H1 (cell line): ENCODE data around the gene GULP1. TPM values are rescaled to one million over a fixed set of nuclear protein-coding genes. Genes with fewer than 3 reads are reported as not detected.

Source experiments
- ASH2L ChIP-seq: fragments of 200-600, 300-600 bp; sonication (generic); IDR thresholded peaks from one replicate; pipeline ENCODE4 v1.7.1; 2017; ENCODE audit warnings: low read length
- FOSL1 ChIP-seq: IDR thresholded peaks from 2 replicates; pipeline ENCODE4 v1.6.1; 2011; ENCODE audit warnings: mild to moderate bottlenecking, low read depth, low read length, moderate library complexity; ENCODE audit not compliant: insufficient read depth
- POLR2AphosphoS5 ChIP-seq: IDR thresholded peaks from 2 replicates; pipeline ENCODE4 v1.6.1; 2011; ENCODE audit warnings: low read depth, low read length
- POU5F1 ChIP-seq: IDR thresholded peaks from 2 replicates; pipeline ENCODE4 v1.6.1; 2011; ENCODE audit warnings: low read depth, mild to moderate bottlenecking, low read length, moderate library complexity
- RAD21 ChIP-seq, 2 experiments: IDR thresholded peaks in 1 of 2; conservative IDR thresholded peaks in 1 of 2; 2 replicates each; pipeline ENCODE4 v1.6.1; 2011; ENCODE audit warnings: low read depth in 2 of 2, low read length in 2 of 2, improper control_type of control experiment in 1 of 2, inconsistent platforms in 1 of 2, mild to moderate bottlenecking in 1 of 2, moderate library complexity in 1 of 2
- YY1 ChIP-seq: IDR thresholded peaks from 2 replicates; pipeline ENCODE4 v1.6.1; 2011; ENCODE audit warnings: low read depth, mild to moderate bottlenecking, low read length
- polyA plus RNA-seq, 7 experiments: library from polyadenylated mRNA; depleted of rRNA in 3 of 7; stranded (reverse) in 5 of 7; unstranded in 2 of 7; fragments of >200 nt in 5 of 7; fragments of 200-250 nt in 2 of 7; gene quantifications; 1 replicate in 5 of 7; 2 replicates in 1 of 7; 4 replicates in 1 of 7; pipeline versions ENCODE4 v1.2.1 to v1.2.3, GENCODE V29; 2011 to 2013; ENCODE audit warnings: missing spikeins in 2 of 7, mixed read lengths in 2 of 7
- total RNA-seq: library from RNA; stranded (reverse); fragmentation: NEBNext Ultra II Directional; extraction: Animal tissue kit (Norgen Biotek cat#: 25700); gene quantifications from 2 replicates; pipeline ENCODE4 v1.2.1, GENCODE V29; 2021
- TF ChIP-seq, protein P1 (sequence below): IDR thresholded peaks from 2 replicates; pipeline ENCODE4 v1.6.1; 2011; ENCODE audit warnings: low read length, improper control_type of control experiment

Gene GULP1
- total and polyA plus RNA-seq, 2 of the 8 experiments (the other 6 are each of a cell fraction or from before 2014, with no cell fraction given): 69.7 to 139 TPM

DNA sequence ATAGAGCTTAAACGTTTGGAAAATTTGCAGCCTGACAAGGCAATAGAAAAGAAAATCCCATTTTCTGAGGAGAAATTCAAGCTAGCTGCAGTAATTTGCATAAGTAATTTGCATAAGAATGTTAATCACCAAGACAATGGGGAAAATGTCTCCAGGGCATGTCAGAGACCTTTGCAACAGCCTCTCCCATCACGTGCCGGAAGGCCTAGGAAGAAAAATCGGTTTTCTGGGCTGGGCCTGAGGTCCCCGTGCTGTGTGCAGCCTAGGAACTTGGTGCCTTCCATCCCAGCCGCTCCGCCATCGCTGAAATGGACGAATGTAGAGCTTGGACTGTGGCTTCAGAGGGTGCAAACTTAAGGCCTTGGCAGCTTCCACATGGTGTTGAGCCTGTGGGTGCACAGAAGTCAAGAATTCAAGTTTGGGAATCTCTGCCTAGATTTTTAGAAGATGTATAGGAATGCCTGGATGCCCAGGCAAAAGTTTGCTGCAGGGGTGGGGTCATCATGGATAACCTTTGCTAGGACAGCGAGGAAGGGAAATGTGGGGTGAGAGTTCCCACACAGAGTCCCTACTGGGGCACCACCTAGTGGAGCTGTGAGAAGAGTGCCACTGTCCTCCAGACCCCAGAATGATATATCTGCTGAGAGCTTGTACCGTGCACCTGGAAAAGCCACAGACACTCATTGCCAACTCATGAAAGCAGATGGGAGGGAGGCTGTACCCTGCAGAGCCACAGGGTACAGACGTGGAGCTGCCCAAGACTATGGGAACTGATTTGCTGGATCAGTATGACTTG, 164.6 kb downstream of the GULP1 start (continued):
- TF ChIP-seq, protein P1, sequence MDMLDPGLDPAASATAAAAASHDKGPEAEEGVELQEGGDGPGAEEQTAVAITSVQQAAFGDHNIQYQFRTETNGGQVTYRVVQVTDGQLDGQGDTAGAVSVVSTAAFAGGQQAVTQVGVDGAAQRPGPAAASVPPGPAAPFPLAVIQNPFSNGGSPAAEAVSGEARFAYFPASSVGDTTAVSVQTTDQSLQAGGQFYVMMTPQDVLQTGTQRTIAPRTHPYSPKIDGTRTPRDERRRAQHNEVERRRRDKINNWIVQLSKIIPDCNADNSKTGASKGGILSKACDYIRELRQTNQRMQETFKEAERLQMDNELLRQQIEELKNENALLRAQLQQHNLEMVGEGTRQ: peak; percentile 83
- TF ChIP-seq POLR2AphosphoS5 (0 out of 2 replicates have a peak, but pooled peaks have one; percentile 16), RAD21 (IDR thresholded peaks at IDR 0.05 in 1 of 2, conservative IDR thresholded peaks at IDR 0.05 in 1 of 2; ENCODE audit: low read depth in 2 of 2, low read length in 2 of 2) (peak; percentile 46 to 62), YY1 (no peak), ASH2L (no peak), FOSL1 (no peak), POU5F1 (peak; percentile 81; the same call in 1 of the 2 replicates)
